ENCODE results near the gene HSD17B2.

DNA sequence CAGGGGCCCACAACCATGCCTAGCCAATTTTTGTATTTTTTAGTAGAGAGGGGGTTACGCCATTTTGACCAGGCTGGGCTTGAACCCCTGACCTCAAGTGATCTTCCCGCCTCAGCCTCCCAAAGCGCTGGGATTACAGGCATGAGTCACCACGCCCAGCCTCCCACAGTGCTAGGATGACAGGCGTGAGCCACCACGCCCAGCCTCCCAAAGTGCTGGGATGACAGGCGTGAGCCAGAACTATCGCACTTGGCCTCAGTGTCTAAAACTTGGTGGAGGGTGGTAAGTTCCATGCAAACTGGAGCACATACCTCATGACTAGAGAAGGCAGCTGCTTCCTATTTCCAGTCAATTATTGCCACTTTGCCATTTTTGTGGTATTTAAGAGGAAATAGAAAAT, 7.1 kb downstream of the HSD17B2 start:
- no peak for TF ChIP-seq SP1 (IDR thresholded peaks at IDR 0.05)
- TF ChIP-seq ARNT (IDR thresholded peaks at IDR 0.05): no peak
- no peak for TF ChIP-seq FOXK2 (IDR thresholded peaks at IDR 0.05)
- TF ChIP-seq FOXM1 (IDR thresholded peaks at IDR 0.05; ENCODE audit: borderline replicate concordance): no peak
- TF ChIP-seq HDGF (IDR thresholded peaks at IDR 0.05; ENCODE audit: borderline replicate concordance): no peak
- TF ChIP-seq ELF4 (IDR thresholded peaks at IDR 0.05): no peak
- TF ChIP-seq CTBP1 (IDR thresholded peaks at IDR 0.05; ENCODE audit: borderline replicate concordance): no peak
- no peak for TF ChIP-seq TARDBP (IDR thresholded peaks at IDR 0.05)
- TF ChIP-seq BHLHE40 (IDR thresholded peaks at IDR 0.05; ENCODE audit: borderline replicate concordance): no peak
- no peak for TF ChIP-seq ZNF384 (IDR thresholded peaks at IDR 0.05)
- TF ChIP-seq, protein P1, sequence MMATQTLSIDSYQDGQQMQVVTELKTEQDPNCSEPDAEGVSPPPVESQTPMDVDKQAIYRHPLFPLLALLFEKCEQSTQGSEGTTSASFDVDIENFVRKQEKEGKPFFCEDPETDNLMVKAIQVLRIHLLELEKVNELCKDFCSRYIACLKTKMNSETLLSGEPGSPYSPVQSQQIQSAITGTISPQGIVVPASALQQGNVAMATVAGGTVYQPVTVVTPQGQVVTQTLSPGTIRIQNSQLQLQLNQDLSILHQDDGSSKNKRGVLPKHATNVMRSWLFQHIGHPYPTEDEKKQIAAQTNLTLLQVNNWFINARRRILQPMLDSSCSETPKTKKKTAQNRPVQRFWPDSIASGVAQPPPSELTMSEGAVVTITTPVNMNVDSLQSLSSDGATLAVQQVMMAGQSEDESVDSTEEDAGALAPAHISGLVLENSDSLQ (IDR thresholded peaks at IDR 0.05): no peak
- no peak for TF ChIP-seq SUZ12 (IDR thresholded peaks at IDR 0.05)
- no peak for TF ChIP-seq NFRKB (IDR thresholded peaks at IDR 0.05)
